HG02981 (cell line): ENCODE results near the gene PLG.
A peak's percentile ranks its signal among the peaks of the same experiment; 100 is the strongest.
"Not testable (repeated sequence)": the region's sequence is repeated elsewhere in the genome, so short reads cannot be mapped to it uniquely, and the experiment has no call there.

Experiments used
- ATAC-seq: cut with Tn5 transposase; IDR thresholded peaks from one replicate; pipeline ENCODE4 v1.9.1; 2021; ENCODE audit warnings: mild to moderate bottlenecking, moderate library complexity; ENCODE audit not compliant: unreplicated experiment

The PLG gene

GRCh38 chr6:160701918-160702680, at the start of gene PLG:
TSS of gene PLG (plus strand) at chr6:160702244. CDS start at chr6:160702305, 61 bp downstream.
- not testable (repeated sequence) for ATAC-seq

GRCh38 chr6:160659562-160659961, 42.5 kb upstream of the PLG start:
- ATAC-seq, result no peak

DNA sequence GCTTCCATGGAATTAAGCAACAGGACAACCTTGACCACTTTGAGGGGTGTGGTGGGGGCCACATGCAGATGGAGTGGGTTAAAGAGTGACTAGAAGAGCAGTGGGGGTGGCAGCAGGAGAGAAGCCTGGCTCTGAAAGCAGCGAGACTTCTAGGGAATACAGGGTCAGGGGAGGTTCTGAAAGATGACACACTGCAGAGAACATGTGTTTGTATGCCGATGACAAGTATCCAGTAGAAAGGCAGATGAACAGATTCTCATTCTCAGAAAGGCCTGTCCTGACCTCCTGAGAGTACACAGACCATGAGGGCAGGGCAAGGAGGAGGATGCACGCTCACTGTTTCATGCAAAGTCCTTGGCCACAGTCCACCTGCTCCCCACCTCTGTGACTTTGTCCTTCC, 40.8 kb upstream of the PLG start:
- no peak for ATAC-seq

DNA sequence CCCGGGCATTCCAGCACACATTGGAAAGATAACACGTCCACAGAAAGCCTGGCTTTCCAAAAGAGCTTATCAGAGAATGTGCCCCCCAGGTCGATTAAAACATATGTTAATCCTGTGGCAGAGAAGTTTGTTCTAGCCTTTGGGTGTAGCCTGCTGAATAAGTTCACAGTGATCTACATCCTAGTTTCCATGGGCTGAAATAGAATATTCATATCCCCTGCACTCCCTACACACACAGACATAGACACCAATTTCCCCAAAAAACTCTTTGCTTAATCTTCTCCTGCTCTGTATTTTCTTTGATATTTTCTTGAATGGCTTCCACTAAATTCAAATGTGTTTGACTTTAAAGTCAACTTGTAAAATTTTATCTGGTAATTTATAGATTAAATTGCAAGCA, 39.6 kb upstream of the PLG start:
- ATAC-seq, result no peak

DNA sequence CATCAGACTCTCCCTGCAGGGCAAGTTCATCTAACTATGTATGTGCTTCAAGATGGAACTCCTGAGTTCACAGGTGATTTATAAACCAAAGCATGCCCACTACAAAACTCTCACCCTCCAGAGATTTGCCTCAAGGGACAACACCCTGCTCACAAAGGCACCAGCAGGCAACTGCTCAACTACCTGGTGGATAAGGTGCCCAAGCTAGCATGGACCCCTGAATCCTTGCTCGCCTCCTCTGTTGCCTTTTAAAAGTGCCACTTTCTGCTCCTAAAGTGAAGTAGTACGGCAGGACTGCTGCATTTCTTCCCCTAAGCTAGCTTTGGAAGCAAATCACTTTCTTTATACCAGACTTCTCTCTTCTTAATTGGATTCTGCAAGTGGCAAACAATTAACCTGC, 39.2 kb upstream of the PLG start:
- no peak for ATAC-seq

- ATAC-seq, result not testable (repeated sequence)
These were observed 37.8 kb upstream of the PLG start, which contains the start of gene LPA for GRCh38 chr6:160664198-160664597. TSS of gene LPA (minus strand) at chr6:160664275. CDS start at chr6:160664214, 61 bp downstream.

- peak; percentile 78 for ATAC-seq
These were observed 34.2 kb upstream of the PLG start for GRCh38 chr6:160667639-160668481.

DNA sequence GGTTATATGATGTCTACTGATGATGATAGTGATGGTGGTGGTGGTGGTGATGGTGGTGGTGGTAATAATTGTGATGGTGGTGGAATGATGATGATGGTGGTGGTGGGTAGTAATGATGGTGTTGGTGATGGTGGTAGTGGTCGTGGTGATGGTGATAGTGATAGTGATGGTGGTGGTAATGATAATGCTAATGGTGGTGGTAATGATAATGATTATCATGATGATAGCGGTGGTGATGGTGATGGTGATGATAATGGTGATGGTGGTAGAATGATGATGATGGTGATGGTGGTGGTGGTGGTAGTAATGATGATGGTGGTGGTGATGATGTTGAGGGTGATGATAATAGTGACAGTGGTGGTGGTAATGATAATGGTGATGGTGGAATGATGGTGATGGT, 33.5 kb upstream of the PLG start:
- no peak for ATAC-seq

DNA sequence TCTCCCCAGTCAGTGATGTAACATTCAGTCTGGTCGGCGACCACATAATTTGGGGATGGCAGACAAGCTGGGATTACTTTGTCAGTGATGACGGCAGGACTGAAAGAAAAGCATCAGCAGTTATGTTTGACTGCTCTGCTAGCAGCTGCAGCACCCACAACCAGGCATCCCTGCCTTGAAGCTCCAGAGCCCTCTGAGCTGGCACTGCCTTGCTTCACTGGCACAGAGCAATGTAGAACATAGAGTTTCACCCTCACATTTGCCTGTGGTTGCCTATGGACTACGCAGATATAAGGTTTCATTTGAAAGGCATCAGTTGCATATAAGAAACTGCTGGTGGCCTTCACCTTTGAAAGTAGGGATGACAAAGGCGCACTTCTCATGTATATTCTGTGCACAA, 25.6 kb upstream of the PLG start:
- ATAC-seq, result not testable (repeated sequence)

DNA sequence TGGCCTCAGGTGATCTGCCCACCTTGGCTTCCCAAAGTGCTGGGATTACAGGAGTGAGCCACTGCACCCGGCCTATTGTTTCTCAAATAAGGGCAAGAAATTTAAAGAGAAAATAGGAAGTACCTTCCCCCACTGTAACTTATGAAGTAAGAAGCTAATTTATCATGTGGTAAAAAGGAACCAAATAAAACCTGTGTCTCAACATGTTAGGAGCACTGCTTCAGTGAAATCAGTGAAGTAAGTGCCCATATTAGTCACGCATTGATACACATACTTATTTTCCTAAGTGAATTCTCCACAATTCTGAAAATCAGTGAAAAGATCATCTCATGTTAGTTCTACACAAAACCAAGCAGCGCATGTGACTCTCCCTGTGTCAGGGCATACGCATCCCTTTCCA, 23.8 kb upstream of the PLG start:
- ATAC-seq, result no peak

- ATAC-seq, result no peak
These were observed 23.2 kb upstream of the PLG start for GRCh38 chr6:160678744-160679401.

GRCh38 chr6:160679402-160679769, 22.7 kb upstream of the PLG start:
- no peak for ATAC-seq

DNA sequence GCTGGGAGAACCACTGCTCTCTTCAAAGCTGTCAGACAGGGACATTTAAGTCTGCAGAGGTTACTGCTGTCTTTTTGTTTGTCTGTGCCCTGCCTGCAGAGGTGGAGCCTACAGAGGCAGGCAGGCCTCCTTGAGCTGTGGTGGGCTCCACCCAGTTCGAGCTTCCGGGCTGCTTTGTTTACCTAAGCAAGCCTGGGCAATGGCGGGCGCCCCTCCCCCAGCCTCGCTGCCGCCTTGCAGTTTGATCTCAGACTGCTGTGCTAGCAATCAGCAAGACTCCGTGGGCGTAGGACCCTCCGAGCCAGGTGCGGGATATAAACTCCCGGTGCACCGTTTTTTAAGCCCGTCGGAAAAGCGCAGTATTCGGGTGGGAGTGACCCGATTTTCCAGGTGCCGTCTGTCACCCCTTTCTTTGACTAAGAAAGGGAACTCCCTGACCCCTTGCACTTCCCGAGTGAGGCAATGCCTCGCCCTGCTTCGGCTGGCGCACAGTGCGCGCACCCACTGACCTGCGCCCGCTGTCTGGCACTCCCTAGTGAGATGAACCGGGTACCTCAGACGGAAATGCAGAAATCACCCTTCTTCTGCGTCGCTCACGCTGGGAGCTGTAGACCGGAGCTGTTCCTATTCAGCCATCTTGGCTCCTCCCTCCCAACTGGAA, 16.8 kb upstream of the PLG start:
- ATAC-seq, result not testable (repeated sequence)

DNA sequence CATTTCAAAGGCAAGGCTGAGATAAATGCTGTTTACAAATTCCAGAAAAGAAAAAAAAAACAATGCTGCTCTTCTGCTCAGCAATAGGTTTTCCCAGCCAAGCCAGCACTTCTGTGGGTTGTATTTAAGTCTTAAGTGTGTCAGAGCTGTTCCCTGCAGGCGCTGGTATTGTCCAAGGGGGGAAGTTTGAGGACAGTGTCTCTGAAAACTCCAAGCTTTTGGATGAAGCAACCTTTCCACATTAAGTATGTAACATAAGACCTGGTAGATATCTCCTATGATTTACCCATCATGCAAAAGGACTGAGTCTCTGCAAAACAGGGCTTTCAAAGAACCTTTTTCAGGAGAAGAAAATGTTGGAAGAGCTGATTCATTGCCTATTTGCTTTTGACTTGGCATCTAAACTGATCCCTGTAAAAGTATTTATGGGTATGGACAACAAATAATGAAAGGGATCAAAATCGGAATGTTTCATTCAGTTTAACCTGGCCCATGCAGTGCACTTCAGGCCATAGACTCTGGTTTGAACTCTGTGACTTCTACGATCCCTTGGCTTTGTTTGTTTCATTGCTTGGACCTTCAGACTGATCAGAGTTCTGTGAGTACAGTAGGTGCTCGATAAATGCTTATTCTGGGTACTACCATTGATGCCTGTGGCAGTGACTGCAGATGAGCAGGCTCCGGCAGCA, 16.1 kb upstream of the PLG start:
- ATAC-seq, result no peak

DNA sequence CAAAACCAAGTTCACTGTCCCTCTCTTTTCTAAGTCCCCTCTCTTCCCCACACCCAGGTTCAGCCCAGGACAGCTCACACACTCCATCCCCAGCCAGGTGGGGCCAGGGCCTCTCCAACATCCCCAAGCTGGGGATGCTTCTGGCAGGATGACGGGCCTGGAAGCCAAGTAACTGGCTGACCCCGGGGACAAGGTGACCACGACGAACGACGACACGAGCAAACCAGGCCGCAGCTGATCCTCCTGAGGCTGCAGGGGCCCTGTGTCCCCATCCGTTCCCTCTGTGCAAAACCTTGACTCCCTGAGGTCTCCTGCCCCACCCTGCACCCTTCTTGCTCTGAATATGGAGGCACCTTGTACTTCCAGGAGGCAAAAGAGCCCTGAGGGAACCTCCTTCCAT, 11.6 kb upstream of the PLG start:
- ATAC-seq, result no peak

DNA sequence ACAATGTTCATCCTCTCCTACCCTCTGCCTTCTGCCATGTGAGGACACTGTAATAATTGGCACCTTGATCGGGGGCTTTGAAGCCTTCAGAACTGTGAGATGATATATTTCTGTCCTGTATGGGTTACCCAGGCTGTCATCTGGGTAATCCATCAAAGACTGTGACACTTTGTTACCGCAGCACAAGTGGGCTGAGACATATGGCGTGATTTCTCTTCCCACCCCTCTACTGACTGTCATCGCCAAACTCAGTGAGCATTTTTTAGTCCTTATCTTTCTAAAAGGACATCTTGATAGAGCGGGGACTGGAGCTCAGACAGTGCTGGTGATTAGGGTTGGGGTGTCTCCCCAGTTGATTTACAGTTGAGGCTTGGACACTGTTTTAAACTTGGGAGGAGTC, 10.4 kb upstream of the PLG start:
- no peak for ATAC-seq

GRCh38 chr6:160692369-160692959, 9.6 kb upstream of the PLG start:
- ATAC-seq, result no peak

- ATAC-seq, result not testable (repeated sequence)
These were observed 7.0 kb upstream of the PLG start for GRCh38 chr6:160695025-160695424.

GRCh38 chr6:160695622-160696021, 6.4 kb upstream of the PLG start:
- ATAC-seq, result not testable (repeated sequence)

- ATAC-seq, result not testable (repeated sequence)
These were observed 5.2 kb upstream of the PLG start for GRCh38 chr6:160696884-160697283.
